Measurements from ENCODE around the gene ZSCAN1. TPM values are rescaled to one million over a fixed set of nuclear protein-coding genes. Genes with fewer than 3 reads are reported as not detected.

ZSCAN1 gene, protein sequence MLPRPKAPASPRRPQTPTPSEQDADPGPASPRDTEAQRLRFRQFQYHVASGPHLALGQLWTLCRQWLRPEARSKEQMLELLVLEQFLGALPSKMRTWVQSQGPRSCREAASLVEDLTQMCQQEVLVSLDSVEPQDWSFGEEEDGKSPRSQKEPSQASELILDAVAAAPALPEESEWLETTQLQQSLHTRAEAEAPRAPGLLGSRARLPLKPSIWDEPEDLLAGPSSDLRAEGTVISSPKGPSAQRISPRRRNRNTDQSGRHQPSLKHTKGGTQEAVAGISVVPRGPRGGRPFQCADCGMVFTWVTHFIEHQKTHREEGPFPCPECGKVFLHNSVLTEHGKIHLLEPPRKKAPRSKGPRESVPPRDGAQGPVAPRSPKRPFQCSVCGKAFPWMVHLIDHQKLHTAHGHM
- total RNA-seq: not detected

DNA sequence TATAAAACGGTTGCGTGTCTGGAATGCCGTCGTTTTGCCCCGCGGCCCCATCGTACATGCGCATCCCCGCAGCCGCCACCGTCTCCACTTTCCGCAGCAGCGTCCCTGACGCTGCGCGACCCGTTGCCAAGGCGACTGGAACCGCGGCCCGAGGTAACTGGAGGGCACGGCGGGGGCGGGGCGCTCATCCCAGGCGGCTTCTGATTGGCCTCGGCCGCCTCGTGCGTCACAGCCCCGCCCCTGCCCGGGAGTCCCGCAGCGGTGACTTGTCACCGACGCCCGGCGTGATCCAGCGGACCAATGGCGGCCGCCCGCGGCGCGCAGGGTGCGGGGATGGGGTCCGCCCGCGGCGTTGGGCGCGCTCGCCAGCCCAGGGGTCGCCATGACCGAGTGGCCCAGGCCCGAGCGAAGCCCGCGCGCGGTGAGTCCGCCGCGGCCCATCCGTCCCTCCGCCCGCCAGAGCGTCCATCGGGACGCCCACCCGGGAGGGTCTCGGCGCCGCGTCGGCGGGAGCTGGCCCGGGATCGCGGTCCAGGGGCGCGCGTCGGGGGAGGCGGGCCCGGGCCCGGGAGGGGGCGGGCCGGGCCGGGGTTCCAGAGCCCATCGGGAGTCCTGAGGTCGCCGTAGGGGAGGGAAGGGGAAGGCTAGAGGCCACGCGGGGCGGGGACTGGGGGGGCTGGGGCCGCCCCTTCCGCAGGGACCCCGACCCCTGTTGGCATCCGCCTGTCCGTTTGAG, at the start of gene ZSCAN1:
TSS of gene ZSCAN1 (plus strand) at position 285 of the 736 bp plus-strand sequence. CDS start 3,812 bp downstream, outside the sequence.
- TF ChIP-seq, protein P1, sequence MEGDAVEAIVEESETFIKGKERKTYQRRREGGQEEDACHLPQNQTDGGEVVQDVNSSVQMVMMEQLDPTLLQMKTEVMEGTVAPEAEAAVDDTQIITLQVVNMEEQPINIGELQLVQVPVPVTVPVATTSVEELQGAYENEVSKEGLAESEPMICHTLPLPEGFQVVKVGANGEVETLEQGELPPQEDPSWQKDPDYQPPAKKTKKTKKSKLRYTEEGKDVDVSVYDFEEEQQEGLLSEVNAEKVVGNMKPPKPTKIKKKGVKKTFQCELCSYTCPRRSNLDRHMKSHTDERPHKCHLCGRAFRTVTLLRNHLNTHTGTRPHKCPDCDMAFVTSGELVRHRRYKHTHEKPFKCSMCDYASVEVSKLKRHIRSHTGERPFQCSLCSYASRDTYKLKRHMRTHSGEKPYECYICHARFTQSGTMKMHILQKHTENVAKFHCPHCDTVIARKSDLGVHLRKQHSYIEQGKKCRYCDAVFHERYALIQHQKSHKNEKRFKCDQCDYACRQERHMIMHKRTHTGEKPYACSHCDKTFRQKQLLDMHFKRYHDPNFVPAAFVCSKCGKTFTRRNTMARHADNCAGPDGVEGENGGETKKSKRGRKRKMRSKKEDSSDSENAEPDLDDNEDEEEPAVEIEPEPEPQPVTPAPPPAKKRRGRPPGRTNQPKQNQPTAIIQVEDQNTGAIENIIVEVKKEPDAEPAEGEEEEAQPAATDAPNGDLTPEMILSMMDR (IDR thresholded peaks at IDR 0.05; ENCODE audit: low read depth): no peak

DNA sequence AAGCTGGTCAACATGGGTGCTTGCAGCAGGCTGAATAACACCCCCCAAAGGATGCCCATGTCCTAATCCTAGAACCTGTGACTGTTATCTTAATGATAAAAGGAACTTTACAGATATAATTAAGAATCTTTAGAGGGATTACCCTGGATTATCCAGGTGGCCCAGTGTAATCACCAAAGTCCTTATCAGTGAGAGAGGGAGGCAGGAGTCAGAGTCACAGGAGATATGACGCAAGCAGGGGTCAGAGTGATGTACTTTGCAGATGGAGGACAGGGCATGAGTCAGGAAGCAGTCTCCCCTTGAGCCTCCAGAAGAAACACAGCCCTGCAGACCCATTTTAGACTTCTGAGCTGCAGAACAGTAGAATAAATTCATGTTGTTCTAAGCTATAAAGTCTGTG, 41.0 kb upstream of the ZSCAN1 start:
- TF ChIP-seq, protein P1 (IDR thresholded peaks at IDR 0.05; ENCODE audit: low read depth): no peak

DNA sequence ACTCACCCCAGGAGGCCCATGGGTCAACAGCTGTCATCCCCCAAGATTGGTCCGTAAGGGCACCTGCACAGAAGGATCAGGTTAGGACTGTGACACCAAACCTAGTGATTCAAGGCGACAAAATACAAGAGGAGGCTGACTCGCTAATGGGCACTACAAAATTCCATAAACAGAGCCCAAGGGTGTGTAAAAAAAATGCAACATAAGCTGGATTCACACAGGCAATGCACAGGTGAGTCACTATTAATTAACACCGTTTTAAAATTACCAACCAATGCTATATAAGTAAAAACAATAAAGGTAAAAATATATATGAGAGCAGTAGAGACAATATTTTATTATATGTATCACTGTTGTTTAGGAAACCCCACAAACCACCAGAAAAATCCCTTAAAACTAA, 33.1 kb upstream of the ZSCAN1 start:
- TF ChIP-seq, protein P1 (IDR thresholded peaks at IDR 0.05; ENCODE audit: low read depth): no peak

DNA sequence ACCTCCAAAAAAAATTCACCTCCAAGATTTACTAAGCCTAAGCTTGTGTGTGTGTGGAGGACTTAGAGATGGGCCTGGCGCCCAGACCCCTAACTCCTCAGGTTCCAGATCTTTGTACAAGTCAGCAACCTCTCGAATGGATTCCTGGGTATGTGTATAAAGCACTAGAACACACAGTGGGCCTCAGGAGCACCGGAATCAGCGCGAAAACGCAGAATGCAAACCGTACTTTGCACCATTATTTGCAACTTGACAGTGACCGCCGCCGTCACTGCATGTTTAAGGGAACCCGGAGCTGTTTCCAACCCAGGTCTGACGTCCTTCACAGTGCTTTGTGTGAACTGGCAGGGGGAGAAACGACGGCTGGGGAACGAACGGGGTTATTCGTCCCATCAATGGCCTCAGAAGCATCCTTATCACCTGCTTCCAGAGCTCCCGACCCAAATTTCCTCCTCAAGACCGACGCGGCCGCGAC, 31.9 kb upstream of the ZSCAN1 start:
- TF ChIP-seq, protein P1 (IDR thresholded peaks at IDR 0.05; ENCODE audit: low read depth): no peak

DNA sequence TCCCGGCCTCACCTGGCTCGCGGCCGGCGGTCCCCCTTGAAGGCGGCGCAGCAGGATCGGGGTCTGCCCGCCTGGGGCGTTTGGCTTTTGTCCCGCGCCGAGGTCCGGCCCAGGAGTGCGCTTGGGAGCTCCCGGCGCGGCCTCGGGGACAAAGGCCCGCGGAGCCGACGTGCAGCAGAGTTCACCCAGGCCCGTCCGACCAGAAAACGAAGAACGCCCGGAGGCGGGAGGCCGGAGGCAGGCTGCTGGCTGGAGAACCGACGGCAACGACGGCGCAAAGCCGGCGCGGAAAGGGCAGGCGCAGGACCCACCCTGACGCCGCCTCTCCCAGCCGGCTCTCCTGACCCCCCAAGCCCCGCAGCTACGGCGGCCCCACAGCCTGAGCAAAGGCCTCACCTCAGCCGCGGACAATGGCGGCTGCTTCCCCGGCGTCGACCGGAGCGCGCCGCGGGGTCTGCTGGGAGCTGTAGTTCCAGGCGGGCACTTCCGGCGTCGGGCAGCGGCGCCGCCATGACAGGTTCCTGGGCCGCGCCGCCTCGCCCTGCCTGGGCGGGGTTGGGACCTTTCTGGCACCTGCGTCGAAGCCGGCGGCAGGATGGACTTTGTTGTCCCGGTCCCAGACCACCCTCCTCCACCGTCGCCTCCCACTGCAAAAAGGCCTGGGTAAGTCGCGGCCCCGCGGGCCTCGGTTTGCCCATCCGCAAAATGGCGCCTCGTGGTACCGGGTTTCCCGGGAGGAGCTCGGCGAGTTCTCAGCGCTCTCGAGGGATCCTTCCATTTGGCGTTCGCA, 31.2 kb upstream of the ZSCAN1 start, which contains the start of gene ZNF606:
TSS of gene ZNF606 (minus strand) at position 437 of the 790 bp plus-strand sequence. CDS start 1,501 bp downstream, outside the sequence.
- TF ChIP-seq, protein P1 (IDR thresholded peaks at IDR 0.05; ENCODE audit: low read depth): no peak

DNA sequence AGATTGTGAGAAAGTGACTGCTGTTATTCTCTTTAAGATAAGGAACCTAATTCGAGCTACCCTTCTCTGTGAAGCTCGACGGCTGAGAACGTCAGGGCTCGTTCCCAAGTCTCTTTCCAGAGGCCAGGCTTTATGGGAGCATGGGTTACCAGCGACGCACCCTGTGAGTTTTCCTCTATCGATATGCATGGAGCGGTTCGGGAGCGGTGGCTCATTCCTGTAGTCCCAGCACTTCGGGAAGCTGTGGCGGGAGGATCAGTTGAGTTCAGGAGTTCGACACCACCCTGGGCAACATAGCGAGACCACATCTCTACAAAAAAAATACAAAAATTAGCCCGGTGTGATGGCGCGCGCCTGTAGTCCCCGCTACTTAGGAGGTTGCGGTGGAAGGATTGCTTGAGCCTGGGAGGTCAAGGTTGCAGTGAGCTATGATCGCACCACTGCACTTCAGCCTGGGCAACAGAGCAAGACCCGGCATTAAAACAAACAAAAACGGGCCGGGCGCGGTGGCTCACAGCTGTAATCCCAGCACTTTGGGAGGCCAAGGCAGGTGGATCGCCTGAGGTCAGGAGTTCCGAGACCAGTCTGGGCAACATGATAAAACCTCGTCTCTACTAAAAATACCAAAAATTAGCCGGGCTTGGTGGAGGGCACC, 30.5 kb upstream of the ZSCAN1 start:
- TF ChIP-seq, protein P1 (IDR thresholded peaks at IDR 0.05; ENCODE audit: low read depth): no peak
